ENCODE measurements around the gene KCND3. TPM values are rescaled to one million over a fixed set of nuclear protein-coding genes. Genes with fewer than 3 reads are reported as not detected.

KCND3 gene
- total RNA-seq, 3 donors from 2014 or later (not counting 1 experiment from before 2014, with no cell fraction given): 0.07 to 0.16 TPM; not detected in 1

DNA sequence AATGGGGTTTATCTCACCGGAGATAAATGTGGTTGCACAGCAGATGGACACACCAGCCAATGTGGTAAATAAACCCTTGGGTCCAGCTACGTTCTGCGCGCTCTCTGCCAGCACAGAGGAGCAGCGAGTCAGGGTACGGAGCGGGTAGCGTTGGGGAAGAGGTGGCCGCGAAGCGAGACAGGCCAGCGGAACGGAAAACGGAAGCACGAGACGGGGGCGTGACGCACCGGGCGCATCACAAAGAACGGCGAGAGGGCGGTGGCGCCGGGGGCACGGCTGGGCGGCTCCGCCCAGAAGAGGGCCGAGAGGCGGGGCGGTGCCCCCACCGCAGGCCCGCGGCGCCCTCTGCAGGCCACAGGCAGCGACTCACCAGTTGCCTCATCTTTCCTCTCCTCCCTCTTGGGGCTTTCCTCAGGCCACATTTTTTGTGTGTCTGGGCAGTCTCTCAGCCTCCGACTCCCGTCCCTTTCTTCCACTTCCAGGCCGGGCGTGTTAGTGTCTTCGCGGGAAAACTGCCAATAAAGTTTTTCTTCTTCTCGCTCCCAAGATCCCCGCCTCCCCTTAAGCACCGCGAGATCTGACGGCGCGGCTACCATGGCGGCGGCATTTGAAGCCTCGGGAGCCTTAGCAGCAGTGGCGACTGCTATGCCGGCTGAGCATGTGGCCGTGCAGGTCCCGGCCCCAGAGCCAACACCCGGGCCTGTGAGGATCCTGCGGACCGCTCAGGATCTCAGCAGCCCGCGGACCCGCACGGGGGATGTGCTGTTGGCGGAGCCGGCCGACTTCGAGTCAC is 233.9 kb downstream of the KCND3 start, which contains the start of gene DDX20:
Gene DDX20 (plus strand): TSS at position 571 of the 793 bp plus-strand sequence. CDS start 24 bp downstream, at position 595.
- H3K36me3 ChIP-seq (ENCODE audit: control insufficient read depth, insufficient read depth, low read length): peaks cover 16% of the 10 kb centered on the region
- intact Hi-C loops (cut with micrococcal nuclease): loop anchor here (1.0 to 10.0 kb wide), 6 partner anchors 41 to 861 kb away; partner anchors contain the start of genes ATP5PB, C1orf162, DENND2D and WDR77

GRCh38 chr1:111754984-111755330 is 234.5 kb downstream of the KCND3 start:
- H3K36me3 ChIP-seq (ENCODE audit: control insufficient read depth, insufficient read depth, low read length): peaks cover 12% of the 10 kb centered on the region
- no peaks in the 10 kb centered on the region for H3K9me3 Mint-ChIP-seq
- H3K9me3 ChIP-seq (ENCODE audit: control insufficient read depth, insufficient read depth, low read length): no peaks in the 10 kb centered on the region
- ATAC-seq (peak in 1 of 3 donors; percentile 7), DNase-seq (peak in 1 of 2 donors; percentile 73)
- peak overlapping the region; percentile 91 for H3K4me3 Mint-ChIP-seq
- no peak for TF ChIP-seq CTCF (IDR thresholded peaks at IDR 0.05)
- intact Hi-C loops (cut with micrococcal nuclease): loop anchor here (1.0 to 10.0 kb wide), 6 partner anchors 40 to 860 kb away; partner anchors contain the start of genes ATP5PB, C1orf162, DENND2D and WDR77
- peaks cover 15% of the 10 kb centered on the region for H3K4me1 ChIP-seq (ENCODE audit: control insufficient read depth, insufficient read depth, low read length)
- peak overlapping the region; percentile 73 for H3K4me3 ChIP-seq (ENCODE audit: low read length)
- no peaks in the 10 kb centered on the region for H3K36me3 Mint-ChIP-seq
- no peaks in the 10 kb centered on the region for H3K27me3 ChIP-seq (ENCODE audit: control insufficient read depth, insufficient read depth, low read length)
- no peaks in the 10 kb centered on the region for H3K27me3 Mint-ChIP-seq (ENCODE audit: low read depth in 2 of 2)
- 2% methylated on average over 12 of the region's 12 CpGs for WGBS (ENCODE audit: insufficient coverage)
- peak overlapping the region; percentile 89 to 92 for H3K27ac Mint-ChIP-seq
- peaks cover 24 to 39% of the 10 kb centered on the region in 2 donors for H3K4me1 Mint-ChIP-seq
- H3K27ac ChIP-seq (ENCODE audit: low read length): peak overlapping the region; percentile 91

More for the DNA sequence above, 233.9 kb downstream of the KCND3 start, which contains the start of gene DDX20:
- peaks cover 15% of the 10 kb centered on the region for H3K4me1 ChIP-seq (ENCODE audit: control insufficient read depth, insufficient read depth, low read length)
- H3K9me3 ChIP-seq (ENCODE audit: control insufficient read depth, insufficient read depth, low read length): no peaks in the 10 kb centered on the region
- peak within 1 kb of the TSS; percentile 91 for H3K4me3 Mint-ChIP-seq
- no peaks in the 10 kb centered on the region for H3K9me3 Mint-ChIP-seq
- peak; percentile 95 for TF ChIP-seq CTCF (IDR thresholded peaks at IDR 0.05)
- peak within 1 kb of the TSS; percentile 73 for H3K4me3 ChIP-seq (ENCODE audit: low read length)
- peak within 1 kb of the TSS; percentile 91 for H3K27ac ChIP-seq (ENCODE audit: low read length)
- WGBS (ENCODE audit: insufficient coverage): under 1% methylated on average over 67 of the region's 67 CpGs
- H3K27me3 ChIP-seq (ENCODE audit: control insufficient read depth, insufficient read depth, low read length): no peaks in the 10 kb centered on the region
- no peaks in the 10 kb centered on the region for H3K27me3 Mint-ChIP-seq (ENCODE audit: low read depth in 2 of 2)
- H3K36me3 Mint-ChIP-seq: no peaks in the 10 kb centered on the region
- peak within 1 kb of the TSS; percentile 89 to 92 for H3K27ac Mint-ChIP-seq
- ATAC-seq (peak; percentile 87 to 98 (median 91)), DNase-seq (peak; percentile 94 to 97)
- H3K4me1 Mint-ChIP-seq: peaks cover 24 to 39% of the 10 kb centered on the region in 2 donors

GRCh38 chr1:111751906-111752575 is 237.4 kb downstream of the KCND3 start:
- no peaks in the 10 kb centered on the region for H3K27me3 ChIP-seq (ENCODE audit: control insufficient read depth, insufficient read depth, low read length)
- H3K9me3 ChIP-seq (ENCODE audit: control insufficient read depth, insufficient read depth, low read length): no peaks in the 10 kb centered on the region
- no peaks in the 10 kb centered on the region for H3K36me3 Mint-ChIP-seq
- 43% methylated on average over 2 of the region's 2 CpGs for whole genome bisulfite sequencing (ENCODE audit: insufficient coverage)
- no peaks in the 10 kb centered on the region for H3K27me3 Mint-ChIP-seq (ENCODE audit: low read depth in 2 of 2)
- no peak for TF ChIP-seq CTCF (IDR thresholded peaks at IDR 0.05)
- peak overlapping the region; percentile 1 to 82 for H3K27ac Mint-ChIP-seq
- peaks cover 14% of the 10 kb centered on the region for H3K4me1 ChIP-seq (ENCODE audit: control insufficient read depth, insufficient read depth, low read length)
- H3K4me3 Mint-ChIP-seq: no peak overlapping the region
- intact Hi-C loops (cut with micrococcal nuclease): loop anchor here (10.0 kb wide), 3 partner anchors 277 to 857 kb away; partner anchors contain the start of genes C1orf162 and DENND2D
- no peak overlapping the region for H3K4me3 ChIP-seq (ENCODE audit: low read length)
- H3K9me3 Mint-ChIP-seq: no peaks in the 10 kb centered on the region
- H3K4me1 Mint-ChIP-seq: peaks cover 21 to 33% of the 10 kb centered on the region in 2 donors
- ATAC-seq (no peak), DNase-seq (no peak)
- H3K27ac ChIP-seq (ENCODE audit: low read length): no peak overlapping the region
- no peaks in the 10 kb centered on the region for H3K36me3 ChIP-seq (ENCODE audit: control insufficient read depth, insufficient read depth, low read length)

Measured in natural killer cell (primary cell).